GM10266 (cell line): Measurements from ENCODE around the gene TSEN54.

ENCODE experiments used
- DNase-seq: peaks from one replicate; pipeline ENCODE4 v3.0.0; 2012; ENCODE audit errors: extremely low spot score
- TF ChIP-seq, protein P1 (sequence below): IDR thresholded peaks from 2 replicates; pipeline ENCODE4 v1.5.1; 2012; ENCODE audit warnings: mild to moderate bottlenecking, low read depth; ENCODE audit not compliant: control insufficient read depth, insufficient read depth; ENCODE audit errors: missing control alignments

TSEN54 gene

DNA sequence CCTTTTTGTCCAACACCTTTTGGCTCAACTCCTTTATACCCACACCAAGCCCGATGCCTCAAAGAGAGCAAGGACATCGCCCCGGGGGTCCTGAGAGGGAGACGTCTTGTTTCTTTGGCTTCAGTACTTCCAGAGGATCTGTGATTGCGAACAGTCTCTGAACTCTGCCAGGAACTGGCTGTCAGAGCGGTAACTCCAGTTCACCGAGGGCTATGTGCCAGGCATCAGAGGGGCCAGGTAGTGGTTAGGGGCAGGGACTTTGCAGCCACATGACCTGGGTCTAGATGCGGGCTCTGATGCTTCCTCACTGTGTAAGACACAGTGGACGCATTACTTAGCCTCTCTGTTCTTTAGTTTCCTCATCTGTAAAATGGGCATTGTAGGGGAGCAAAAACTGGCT is 30.8 kb downstream of the TSEN54 start:
- TF ChIP-seq, protein P1, sequence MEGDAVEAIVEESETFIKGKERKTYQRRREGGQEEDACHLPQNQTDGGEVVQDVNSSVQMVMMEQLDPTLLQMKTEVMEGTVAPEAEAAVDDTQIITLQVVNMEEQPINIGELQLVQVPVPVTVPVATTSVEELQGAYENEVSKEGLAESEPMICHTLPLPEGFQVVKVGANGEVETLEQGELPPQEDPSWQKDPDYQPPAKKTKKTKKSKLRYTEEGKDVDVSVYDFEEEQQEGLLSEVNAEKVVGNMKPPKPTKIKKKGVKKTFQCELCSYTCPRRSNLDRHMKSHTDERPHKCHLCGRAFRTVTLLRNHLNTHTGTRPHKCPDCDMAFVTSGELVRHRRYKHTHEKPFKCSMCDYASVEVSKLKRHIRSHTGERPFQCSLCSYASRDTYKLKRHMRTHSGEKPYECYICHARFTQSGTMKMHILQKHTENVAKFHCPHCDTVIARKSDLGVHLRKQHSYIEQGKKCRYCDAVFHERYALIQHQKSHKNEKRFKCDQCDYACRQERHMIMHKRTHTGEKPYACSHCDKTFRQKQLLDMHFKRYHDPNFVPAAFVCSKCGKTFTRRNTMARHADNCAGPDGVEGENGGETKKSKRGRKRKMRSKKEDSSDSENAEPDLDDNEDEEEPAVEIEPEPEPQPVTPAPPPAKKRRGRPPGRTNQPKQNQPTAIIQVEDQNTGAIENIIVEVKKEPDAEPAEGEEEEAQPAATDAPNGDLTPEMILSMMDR: no peak
- no peak for DNase-seq

DNA sequence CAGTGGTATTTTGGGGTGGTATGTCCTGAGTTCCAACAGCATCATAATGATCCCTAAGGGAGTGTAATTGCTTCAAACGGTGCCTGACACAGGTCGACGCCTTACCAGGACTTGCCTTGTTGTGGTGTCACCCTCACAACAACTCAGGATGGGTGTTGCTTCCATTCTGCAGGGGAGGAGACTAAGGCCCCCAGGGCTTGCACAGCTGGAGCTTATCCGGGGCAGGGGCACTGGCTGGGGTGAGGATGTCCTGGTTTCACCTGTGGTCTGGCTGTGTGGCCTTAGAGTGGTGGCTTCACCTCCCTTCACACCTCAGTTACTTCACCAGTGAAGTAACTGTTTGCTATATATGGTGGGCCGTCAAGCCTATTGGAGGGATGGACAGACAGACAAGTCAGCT is 32.5 kb downstream of the TSEN54 start:
- TF ChIP-seq, protein P1: no peak
- DNase-seq: no peak

DNA sequence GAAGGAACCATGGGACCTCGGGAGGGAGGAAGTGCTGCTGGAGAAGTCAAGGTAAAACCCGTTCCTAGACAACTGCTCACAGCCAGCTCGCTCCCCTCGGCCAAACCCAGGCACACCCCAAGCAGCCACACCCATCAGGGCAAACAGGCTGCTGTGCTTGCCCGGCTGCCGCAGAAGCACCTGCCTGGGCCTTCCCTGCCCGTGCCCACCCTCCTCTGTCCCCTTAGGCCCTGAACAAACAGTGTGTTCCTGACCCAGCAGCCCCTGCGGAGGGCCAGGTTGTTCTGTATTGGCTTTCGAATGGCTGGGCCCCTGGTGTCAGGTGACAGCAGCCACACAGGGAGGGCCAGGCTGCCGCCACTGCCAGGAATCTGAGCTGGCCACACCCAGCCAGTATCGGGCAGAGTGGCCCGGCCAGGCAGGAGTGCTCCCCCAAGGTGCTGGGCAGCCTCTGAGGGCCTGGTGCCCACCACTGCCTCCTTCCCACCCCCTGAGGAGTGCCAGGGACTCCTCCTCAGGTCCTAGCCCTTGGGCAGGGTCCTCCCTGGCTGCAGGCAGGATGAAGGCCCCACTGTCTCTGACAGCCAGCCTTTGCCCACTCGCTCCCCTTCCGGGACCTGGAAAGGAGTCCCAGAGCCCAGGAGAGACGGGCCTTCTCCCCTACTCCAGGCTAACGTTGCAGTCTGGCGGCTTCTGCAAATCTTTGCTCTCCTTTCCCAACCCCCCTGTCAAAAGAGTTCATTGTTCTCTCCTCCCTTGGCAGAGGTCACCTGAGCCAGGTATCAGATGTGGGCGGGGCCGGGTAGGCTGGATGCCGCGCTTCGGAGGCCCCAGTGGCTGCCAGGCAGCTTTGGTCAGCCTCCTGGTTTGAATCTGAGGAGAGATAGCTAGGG is 33.2 kb downstream of the TSEN54 start:
- TF ChIP-seq, protein P1: no peak
- DNase-seq: no peak

DNA sequence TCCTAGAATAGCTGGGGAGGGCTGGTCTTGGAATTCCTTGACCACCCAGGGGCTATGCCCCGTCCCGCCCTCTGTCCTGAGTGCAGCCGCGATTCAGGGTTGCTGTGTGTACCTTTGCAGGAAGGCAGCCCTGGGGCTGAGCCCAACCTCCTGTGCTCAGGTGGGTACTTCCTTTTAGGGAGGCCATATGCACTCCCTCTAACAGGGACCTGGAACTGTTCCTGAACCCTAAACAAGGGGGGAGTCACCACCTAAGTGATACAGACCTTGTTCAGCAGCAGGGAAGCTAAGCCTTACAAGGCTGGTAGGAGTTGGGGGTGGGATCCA is 33.8 kb downstream of the TSEN54 start:
- DNase-seq: no peak
- TF ChIP-seq, protein P1: no peak

DNA sequence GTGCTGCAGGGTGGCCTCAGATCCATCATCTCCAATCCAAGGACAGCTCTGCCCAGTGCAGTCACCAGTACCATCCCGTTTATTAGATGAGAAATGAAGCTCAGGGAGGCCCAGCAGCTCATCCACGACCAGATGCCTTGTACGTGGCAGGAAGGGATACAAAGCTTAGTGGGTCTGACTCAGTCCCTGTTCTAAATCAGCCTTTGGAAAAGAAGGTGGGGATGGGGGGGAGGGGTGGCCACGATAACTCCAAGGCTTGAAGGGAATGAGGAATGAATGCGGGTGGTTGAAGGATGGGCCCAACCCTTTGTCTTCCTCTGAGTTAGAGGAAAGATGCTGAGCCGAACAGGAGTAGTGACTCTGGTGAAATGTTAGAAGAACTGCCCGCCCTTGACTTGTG is 34.9 kb downstream of the TSEN54 start:
- no peak for DNase-seq
- TF ChIP-seq, protein P1: no peak

DNA sequence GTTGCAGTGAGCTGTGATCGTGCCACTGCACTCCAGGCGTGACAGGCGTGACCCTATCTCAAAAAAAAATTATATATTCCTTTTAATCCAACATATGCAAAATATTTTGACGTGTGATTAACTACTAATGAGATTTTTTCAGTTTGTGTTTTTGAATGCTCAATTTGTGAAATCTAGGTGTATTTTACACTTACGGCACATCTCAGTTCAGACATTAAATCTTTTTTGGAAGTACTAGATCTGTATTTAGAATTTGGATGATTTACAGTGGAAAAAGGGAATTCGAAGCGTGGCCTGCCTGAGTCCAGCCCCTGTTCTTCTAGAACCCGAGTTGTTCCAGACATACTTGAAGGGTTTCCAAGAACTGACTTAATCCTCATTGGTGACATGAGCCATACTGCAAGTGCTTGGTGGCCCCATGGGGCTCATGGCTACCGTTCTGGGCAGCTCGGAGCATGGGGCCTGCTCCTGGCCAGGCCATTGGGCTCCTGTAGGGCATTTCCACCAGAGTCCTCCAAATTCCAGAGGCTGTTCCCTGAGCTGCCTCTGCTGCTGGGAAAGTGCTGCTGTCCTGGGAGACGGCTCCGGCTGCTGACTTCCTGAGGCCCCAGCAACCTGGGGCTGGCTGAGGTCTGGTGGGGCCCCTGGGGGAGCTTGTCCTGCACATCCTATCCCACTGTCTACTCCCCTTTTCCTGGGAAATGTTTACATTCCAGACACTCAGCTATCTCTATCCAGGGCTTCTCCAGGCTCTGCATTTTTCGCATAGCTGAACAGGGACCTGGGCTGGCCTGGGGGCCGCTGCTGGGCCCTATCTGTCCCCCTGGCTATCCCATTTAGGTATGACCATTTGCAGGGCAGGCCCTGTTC is 36.3 kb downstream of the TSEN54 start:
- TF ChIP-seq, protein P1: no peak
- no peak for DNase-seq

DNA sequence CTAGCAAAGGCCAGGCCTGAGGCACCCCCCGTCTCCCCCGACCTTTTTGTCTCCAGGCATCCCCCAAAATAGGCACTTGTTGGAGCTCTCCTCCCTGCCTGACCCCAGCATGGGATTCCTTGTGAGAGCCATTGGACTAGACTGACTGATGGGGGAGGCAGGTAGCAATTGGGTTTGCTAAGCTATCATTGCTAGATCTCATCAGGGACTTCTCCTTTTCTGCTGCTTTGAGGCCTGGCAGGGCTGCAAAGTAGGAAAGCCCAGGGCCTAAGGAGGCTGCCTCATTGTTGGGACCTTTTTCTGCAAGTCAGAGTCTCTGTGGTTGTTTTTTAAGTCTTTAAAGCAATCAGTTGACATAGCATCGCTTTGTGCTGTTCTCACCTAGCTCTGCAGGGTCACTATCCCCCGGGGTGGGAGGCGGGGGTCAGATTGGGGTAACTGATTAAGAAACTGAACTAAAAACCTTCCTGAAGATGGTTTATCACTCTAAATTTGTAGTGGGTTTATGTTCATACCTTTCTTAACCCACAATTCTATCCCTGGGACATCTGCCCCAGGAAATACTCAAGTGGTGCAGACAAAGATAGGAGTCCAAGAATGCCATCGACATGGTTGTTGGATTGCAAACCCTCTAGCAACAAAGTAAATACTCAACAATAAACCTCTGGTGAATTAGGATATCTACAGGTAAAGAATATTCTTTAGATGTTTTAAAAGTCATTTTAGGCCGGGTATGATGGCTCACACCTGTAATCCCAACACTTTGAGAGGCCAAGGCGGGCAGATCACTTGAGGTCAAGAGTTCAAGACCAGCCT is 37.2 kb downstream of the TSEN54 start:
- DNase-seq: no peak
- TF ChIP-seq, protein P1: no peak
